ENCODE data around the gene VWA3B.
"Not testable (repeated sequence)": the region's sequence is repeated elsewhere in the genome, so short reads cannot be mapped to it uniquely, and the experiment has no call there.

VWA3B gene

DNA sequence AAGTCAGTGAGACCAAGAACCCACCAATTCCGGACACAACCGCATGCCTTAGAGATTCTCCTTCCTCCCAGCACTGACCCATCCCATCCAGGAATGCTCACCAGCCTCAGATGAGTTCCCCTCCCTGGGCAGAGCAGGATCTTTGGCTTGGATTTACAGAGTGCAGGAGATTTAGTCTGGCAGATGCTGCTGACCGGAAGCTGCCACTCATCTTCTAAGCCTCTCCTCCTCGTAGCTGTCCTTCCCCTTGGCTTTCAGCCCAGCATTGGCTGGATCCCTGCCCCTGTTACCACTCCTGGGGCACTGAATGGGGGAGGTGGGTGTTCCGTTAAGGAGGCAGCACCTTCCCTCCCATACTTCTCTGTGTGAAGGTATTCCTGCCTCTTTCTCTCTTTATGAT, 53.2 kb downstream of the VWA3B start:
- ChIA-PET POLR2A (ENCODE audit: low non-redundant PET) (no interaction called here), CTCF (no interaction called here)
- no peak overlapping the region; the same call in 1 of the 2 replicates for H3K27ac ChIP-seq
- TF ChIP-seq, protein P1, sequence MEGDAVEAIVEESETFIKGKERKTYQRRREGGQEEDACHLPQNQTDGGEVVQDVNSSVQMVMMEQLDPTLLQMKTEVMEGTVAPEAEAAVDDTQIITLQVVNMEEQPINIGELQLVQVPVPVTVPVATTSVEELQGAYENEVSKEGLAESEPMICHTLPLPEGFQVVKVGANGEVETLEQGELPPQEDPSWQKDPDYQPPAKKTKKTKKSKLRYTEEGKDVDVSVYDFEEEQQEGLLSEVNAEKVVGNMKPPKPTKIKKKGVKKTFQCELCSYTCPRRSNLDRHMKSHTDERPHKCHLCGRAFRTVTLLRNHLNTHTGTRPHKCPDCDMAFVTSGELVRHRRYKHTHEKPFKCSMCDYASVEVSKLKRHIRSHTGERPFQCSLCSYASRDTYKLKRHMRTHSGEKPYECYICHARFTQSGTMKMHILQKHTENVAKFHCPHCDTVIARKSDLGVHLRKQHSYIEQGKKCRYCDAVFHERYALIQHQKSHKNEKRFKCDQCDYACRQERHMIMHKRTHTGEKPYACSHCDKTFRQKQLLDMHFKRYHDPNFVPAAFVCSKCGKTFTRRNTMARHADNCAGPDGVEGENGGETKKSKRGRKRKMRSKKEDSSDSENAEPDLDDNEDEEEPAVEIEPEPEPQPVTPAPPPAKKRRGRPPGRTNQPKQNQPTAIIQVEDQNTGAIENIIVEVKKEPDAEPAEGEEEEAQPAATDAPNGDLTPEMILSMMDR (conservative IDR thresholded peaks at IDR 0.05; ENCODE audit: low read depth): no peak
- DNase-seq (ENCODE audit: low spot score): no peak

DNA sequence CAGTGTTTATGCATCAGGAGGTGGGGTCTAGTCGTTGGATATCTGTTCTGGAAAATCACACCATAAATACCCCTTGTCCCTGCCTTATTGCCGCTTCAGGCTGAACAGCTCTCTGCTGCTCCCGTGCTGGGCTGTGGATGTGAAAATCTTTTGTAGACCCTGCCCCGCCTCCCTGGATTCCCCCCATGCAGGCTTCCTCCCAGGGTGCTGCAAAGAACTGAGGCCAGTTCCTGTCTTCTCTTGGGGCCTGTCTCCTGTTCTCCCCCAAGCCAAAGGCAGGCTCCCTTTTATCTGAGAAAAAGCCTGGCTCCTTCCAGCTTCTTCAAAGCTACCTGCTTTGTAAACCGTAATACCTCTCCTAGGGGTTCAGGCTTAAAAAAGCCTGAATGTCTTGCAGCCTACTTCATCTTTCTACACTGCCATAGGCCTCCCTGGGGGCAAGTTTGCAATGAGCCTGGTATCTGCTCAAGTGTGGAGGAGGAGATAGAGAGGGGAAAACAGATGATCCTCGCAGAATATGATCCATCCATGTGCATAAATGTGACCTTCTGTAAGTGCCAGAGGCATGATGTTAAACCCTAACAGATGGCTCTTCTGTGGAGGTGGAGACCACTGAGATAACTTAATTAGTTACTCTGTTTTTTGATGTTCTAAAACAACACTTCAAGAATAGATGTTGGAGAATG, 55.3 kb downstream of the VWA3B start:
- TF ChIP-seq, protein P1 (conservative IDR thresholded peaks at IDR 0.05; ENCODE audit: low read depth): no peak
- ChIA-PET POLR2A (ENCODE audit: low non-redundant PET) (interaction anchor here (0.6 kb wide), 1 partner anchor 20 kb away, joined by 3 read pairs; no protein-coding TSS in a partner anchor), CTCF (interaction anchor here (0.7 kb wide), 1 partner anchor 57 kb away, joined by 3 read pairs; no protein-coding TSS in a partner anchor)
- no peak overlapping the region for H3K27ac ChIP-seq
- DNase-seq (ENCODE audit: low spot score): no peak

DNA sequence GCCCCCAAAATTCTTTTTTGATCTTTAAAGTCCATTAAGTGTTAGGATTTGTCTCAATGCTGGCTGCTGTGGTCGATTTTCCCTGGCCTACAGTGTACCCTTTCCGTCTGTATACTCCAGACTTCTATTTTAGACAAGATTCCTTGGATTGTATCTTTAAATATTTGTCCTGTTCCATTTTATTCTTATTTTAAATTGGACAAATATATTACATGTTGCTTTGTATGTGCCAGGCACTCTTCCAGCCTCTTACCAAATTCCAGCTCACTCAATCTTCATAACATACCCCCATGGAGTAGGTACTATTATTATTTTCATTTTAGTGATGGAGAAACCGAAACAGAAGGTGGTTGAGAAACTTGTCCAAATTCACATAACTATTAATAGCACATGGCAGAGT, 58.1 kb downstream of the VWA3B start:
- CTCF ChIA-PET: interaction anchor here (0.7 kb wide), 1 partner anchor 45 kb away, joined by 4 read pairs; no protein-coding TSS in a partner anchor
- DNase-seq (ENCODE audit: low spot score): no peak
- POLR2A ChIA-PET (ENCODE audit: low non-redundant PET): no interaction called here

DNA sequence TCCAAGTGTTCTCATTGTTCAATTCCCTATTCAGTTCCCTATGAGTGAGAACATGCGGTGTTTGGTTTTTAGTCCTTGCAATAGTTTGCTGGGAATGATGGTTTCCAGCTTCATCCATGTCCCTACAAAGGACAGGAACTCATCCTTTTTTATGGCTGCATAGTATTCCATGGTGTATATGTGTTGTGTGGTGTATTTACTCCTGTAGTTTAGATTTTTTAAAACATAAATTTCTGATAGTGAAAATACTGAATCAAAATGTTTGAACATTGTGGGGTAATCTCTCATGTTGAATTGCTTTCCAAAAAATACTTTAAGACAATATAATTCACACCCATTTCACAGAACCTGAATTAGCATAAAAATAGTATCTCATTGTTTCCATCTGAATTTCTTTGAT, 60.9 kb downstream of the VWA3B start:
- H3K27ac ChIP-seq; CTCF ChIA-PET; DNase-seq (ENCODE audit: low spot score); POLR2A ChIA-PET (ENCODE audit: low non-redundant PET): not testable (repeated sequence)

More for the DNA sequence above, 58.1 kb downstream of the VWA3B start:
- no peak overlapping the region for H3K27ac ChIP-seq
- TF ChIP-seq, protein P1 (conservative IDR thresholded peaks at IDR 0.05; ENCODE audit: low read depth): no peak

DNA sequence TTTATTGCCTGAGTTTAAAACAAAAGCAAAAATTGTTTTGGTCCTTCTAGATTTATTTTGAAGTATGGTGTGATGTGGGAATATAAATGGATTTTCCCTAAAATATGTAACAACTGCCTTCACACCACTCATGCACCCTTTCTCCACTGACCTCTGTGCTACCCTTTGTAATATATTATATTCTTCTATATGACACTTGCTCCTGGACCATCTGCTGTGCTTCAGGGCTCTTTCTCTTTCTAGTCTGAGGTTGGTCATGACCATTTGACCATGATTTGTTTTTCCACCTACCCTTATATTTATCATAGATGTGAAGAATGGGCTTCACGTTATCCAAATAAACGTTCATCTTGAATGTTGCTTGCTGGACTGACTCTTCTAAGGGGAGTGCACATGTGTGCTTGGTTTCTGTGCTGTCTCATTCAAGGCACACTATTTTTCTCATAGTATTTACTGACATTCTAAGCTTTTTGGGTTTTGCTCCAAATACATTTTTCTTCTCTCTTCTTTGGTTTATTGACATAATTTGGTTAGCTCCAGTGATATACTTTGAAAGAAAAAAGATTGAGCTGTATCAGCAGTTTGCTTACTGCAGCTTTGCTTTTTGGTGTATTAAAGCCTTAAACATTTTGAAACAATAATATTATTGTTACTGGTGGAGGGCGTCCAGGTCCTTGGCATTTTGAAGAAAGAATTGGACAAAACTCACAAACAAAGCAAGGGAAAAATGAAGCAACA, 61.8 kb downstream of the VWA3B start:
- ChIA-PET CTCF (interaction anchor here (0.6 kb wide), 1 partner anchor 389 kb away, joined by 3 read pairs; no protein-coding TSS in a partner anchor), POLR2A (ENCODE audit: low non-redundant PET) (no interaction called here)
- DNase-seq (ENCODE audit: low spot score): no peak
- H3K27ac ChIP-seq: no peak overlapping the region
- TF ChIP-seq, protein P1 (conservative IDR thresholded peaks at IDR 0.05; ENCODE audit: low read depth): no peak

DNA sequence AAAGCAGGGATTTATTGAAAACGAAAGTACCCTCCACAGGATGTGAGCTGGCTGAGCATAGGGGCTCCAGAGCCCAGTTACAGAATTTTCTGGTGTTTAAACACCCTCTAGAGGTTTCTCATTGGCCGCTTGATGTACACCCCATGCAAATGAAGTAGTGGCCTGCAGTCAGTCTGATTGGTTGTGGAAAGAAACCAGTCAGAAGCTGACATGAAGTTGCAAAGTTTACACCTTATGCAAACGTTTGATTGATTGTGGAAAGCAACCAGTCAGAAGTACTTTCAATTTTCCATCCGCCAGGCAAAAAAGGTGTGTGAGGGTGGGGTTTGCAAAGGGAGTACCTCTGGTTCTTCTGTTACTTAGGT, 62.3 kb downstream of the VWA3B start:
- CTCF ChIA-PET: interaction anchor here (0.6 kb wide), 1 partner anchor 390 kb away, joined by 3 read pairs; no protein-coding TSS in a partner anchor
- DNase-seq (ENCODE audit: low spot score): peak; percentile 31
- TF ChIP-seq, protein P1 (conservative IDR thresholded peaks at IDR 0.05; ENCODE audit: low read depth): no peak
- POLR2A ChIA-PET (ENCODE audit: low non-redundant PET): no interaction called here
- no peak overlapping the region for H3K27ac ChIP-seq

DNA sequence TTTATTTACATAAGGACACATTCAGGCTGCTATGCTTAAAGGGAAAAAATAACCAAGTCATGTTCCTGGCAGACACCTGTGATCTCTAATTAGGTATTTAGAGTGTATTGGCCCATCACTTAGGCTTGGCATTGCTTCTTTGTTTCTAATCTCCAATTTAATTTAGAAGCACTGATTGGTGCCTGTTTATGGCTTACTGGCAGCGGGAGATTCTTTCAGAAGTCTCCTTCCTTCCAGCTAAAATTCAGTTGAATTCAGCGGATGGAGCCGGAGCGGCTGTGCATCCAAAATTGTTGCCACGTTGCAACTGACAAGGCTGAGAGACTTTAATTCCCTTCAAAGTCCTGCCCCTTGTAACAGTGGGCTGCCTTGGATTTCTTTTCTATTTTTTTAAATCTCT, 66.5 kb downstream of the VWA3B start:
- H3K27ac ChIP-seq: no peak overlapping the region
- TF ChIP-seq, protein P1 (conservative IDR thresholded peaks at IDR 0.05; ENCODE audit: low read depth): no peak
- DNase-seq (ENCODE audit: low spot score): no peak
- ChIA-PET POLR2A (ENCODE audit: low non-redundant PET) (no interaction called here), CTCF (interaction anchor here (0.6 kb wide), 1 partner anchor 154 kb away, joined by 3 read pairs; no protein-coding TSS in a partner anchor)

All from RWPE1 (cell line).